Activated CD4-positive, alpha-beta T cell treated with anti-CD3 and anti-CD28 coated beads, Interleukin-2, amount 50 U/mL, for 4 hours (primary cell): Measurements from ENCODE around the gene HOXA7.

Source experiments
- DNase-seq, 2 experiments: peaks; one replicate each; pipeline ENCODE4 v3.0.0-alpha.2; 2020

Gene HOXA7

GRCh38 chr7:27145914-27146412 lies 10.5 kb downstream of the HOXA7 start:
- DNase-seq, result no peak

- no peak for DNase-seq
Measured at GRCh38 chr7:27145165-27145913, 11.1 kb downstream of the HOXA7 start.

GRCh38 chr7:27144781-27145164 lies 11.7 kb downstream of the HOXA7 start:
- no peak for DNase-seq

DNA sequence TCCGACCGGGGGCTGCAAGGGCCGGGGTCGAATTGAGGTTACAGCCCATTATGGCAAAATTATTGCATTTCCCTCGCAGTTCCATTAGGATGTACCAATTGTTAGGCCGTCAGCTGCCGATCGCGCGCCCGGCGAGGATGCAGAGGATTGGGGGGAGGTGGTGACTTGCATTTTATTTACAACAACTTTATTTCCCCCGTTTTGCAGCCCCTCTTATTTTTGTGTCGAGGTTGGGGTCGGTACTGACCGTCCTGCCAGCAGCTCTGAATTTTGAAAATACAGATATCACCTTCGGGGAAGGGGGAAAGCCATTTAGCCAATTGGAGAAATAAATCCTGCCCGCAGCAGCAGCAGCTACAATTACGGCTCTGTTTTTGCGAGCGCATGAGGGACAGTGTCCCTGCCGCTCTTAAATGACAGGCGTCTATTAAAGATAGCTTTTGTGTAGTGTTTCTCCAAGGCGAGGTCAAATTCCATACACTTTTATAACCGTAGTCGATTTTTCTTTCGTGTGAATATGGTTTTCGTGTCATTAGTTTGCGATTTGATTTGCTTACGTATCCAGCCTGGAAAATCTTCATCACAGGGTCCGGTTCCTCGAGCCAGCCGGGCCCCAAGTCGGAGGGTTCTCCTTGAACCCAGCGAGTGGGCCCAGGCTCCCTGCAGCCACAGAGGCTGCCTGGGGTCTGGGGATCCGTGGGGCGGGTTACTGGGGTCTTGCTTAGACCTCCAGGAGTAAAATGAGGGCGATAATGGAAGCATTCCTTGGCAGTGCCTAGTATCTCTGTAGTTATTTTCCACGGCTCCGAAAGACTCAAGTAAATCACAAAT lies 12.3 kb downstream of the HOXA7 start:
- no peak for DNase-seq

- no peak for DNase-seq
Measured at GRCh38 chr7:27143023-27143949, 13.2 kb downstream of the HOXA7 start, which contains the start of gene HOXA5. Gene HOXA5, minus strand, starts transcription at chr7:27143681. Its CDS starts 74 bp downstream, at chr7:27143607.

- no peak for DNase-seq
Measured at GRCh38 chr7:27142580-27143022, 13.9 kb downstream of the HOXA7 start.

DNA sequence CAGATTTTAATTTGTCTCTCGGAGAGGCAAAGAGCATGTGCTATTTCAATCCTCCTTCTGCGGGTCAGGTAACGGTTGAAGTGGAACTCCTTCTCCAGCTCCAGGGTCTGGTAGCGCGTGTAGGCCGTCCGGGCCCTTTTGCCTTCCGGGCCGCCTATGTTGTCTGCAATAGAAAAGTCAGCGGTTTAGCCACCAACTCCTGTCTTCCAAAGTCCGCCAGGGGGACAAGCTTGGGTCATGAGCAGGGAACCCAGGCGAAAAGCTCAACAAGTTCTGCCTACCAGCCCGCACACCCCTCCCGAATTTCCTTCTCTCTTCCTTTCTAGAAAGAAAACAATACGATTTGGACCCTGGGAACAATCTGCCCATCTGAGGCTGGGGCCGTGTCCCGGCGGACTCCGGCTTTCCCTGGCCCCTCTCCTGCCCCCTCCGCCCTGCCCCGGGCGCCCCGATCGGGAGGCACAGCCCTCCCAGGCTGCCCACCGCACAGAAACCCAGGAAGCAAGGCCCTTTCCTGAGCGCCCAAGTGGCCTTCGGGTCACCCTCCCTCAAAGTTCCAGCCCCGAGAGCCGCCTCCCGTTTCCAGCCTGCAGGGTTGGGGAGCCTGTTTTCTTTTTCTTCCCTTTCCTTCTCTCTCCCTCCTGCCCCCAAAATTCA lies 14.4 kb downstream of the HOXA7 start:
- no peak for DNase-seq

- no peak for DNase-seq
Measured at GRCh38 chr7:27141137-27141922, 15.1 kb downstream of the HOXA7 start.

- no peak for DNase-seq
Measured at GRCh38 chr7:27140126-27140857, 16.2 kb downstream of the HOXA7 start.

GRCh38 chr7:27139334-27140125 lies 16.9 kb downstream of the HOXA7 start:
- no peak for DNase-seq

DNA sequence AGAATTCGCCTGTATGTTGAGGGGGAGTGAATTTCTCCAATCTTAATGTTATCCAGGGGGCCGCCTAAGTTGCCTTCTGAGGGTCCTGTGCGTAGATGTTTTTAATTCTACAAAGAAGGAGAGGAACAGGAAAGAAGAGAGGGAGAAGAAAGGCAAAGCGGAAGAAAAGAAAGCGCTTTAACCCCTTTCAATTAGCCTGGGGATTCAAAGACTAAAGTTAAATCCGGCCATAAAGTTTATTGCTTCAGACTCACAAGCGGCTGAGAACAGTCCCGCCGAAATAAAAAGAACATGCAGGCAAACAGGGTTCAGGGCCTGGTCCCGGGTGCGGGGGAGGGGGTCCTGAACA lies 17.5 kb downstream of the HOXA7 start:
- no peak for DNase-seq

GRCh38 chr7:27138472-27138871 lies 18.0 kb downstream of the HOXA7 start:
- DNase-seq, result no peak

DNA sequence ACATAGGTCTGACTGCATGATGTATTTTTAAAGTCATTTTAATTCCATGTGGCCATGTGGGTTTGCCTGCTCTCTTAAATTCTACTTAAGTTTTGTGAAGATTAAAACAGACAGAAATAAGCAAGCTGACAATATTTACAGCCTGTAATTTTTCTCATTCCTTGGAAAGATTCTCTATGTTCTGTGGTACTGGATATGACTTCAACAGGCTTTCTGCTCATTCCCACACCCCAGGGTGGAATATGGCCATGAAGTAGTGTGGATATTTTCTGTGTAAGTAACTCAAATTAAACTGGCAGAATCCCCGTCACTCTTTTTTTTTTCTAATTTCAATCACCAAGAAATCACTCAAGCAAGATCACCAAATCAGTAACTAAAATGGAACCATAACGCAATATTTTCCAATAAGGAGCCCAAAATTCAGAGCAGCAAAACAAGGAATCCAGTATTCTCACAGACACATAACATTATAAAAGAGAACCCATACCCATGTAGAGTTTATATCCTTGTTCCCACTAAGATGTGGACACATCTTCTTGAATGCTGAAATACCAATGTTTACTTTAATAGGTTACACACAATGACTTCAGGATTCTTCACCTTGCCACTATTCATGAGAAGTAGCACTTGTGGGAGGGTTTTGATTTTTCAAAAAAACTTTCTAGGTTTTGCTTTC lies 18.7 kb downstream of the HOXA7 start:
- no peak for DNase-seq

DNA sequence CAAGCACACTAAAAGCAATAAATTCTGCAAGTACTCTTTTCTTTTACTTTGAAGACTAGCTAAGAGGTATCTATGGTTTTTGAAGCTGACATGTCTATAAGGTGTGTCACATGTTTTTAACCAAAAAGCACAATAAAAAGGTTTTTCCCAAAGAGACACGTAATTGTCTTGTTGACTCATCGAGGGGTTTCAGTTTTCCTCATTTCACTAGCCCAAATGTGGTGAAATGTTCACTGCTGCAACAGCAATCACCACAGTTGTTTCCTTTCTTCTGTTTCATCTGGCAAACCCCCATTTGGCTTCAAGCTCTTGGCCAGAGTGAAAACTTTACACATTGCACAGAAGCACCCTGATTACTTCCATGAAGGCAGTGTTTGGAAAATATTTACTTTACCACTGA lies 22.1 kb downstream of the HOXA7 start:
- no peak for DNase-seq

GRCh38 chr7:27133409-27134231 lies 22.9 kb downstream of the HOXA7 start:
- no peak for DNase-seq

GRCh38 chr7:27132978-27133377 lies 23.5 kb downstream of the HOXA7 start:
- DNase-seq, result no peak

GRCh38 chr7:27132214-27132613 lies 24.3 kb downstream of the HOXA7 start:
- no peak for DNase-seq

GRCh38 chr7:27131390-27131819 lies 25.1 kb downstream of the HOXA7 start:
- DNase-seq, result no peak
